Measurements from ENCODE around the gene CBARP. TPM values are rescaled to one million over a fixed set of nuclear protein-coding genes. Genes with fewer than 3 reads are reported as not detected.

Gene CBARP
- total and polyA plus RNA-seq, 9 of the 15 experiments (the other 6 are each of a cell fraction or from before 2014, with no cell fraction given), result 0.03 to 8.9 (median 1.2) TPM; not detected in 1

- Histone ChIP-seq H3K9me1 (ENCODE audit: control insufficient read depth, insufficient read depth, low read length) (no peaks in the 10 kb centered on the region), H3K4me1 (replicated peaks in 1 of 2; ENCODE audit: control insufficient read depth in 2 of 2, insufficient read depth in 2 of 2, low read length in 2 of 2) (peaks cover 11 to 81% of the 10 kb centered on the region in 2 experiments; a peak in 3 of 5 replicates), H3K27ac (ENCODE audit: extremely low read depth, low read depth, low read length) (no peak overlapping the region), H3K4me2 (ENCODE audit: insufficient read depth, low read length) (no peak overlapping the region), H4K20me1 (replicated peaks; ENCODE audit: control insufficient read depth, insufficient read depth, low read length) (peaks cover 16% of the 10 kb centered on the region), H3K9ac (ENCODE audit: insufficient read depth in 1 of 2, low read depth in 2 of 2, low read length in 2 of 2) (0 out of 4 replicates have a peak overlapping the region, but pooled peaks of 1 of the 2 experiments have one; percentile 11), H3K9me3 (replicated peaks; ENCODE audit: control insufficient read depth, insufficient read depth, low read depth, low read length) (no peaks in the 10 kb centered on the region), H3K4me3 (no peak overlapping the region), H3K79me2 (ENCODE audit: control insufficient read depth, insufficient read depth, low read length) (peaks cover 21% of the 10 kb centered on the region), H2AFZ (ENCODE audit: low read depth, low read length) (no peak overlapping the region), H3K36me3 (ENCODE audit: control insufficient read depth, insufficient read depth, low read length) (peaks cover 44% of the 10 kb centered on the region; the same call in 2 of the 3 replicates), H3K27me3 (ENCODE audit: control insufficient read depth in 2 of 2, insufficient read depth in 2 of 2, low read length in 2 of 2) (peaks cover 4 to 5% of the 10 kb centered on the region in 2 experiments; a peak in 3 of 5 replicates)
- ChIA-PET CTCF (ENCODE audit: low intra/inter-chr PET ratio) (interaction anchor here (0.6 to 1.5 kb wide), 2 partner anchors 92 to 96 kb away, joined by 5 to 7 read pairs; no protein-coding TSS in a partner anchor), POLR2A (interaction anchor here (0.6 to 2.4 kb wide), 4 partner anchors 11 to 374 kb away, joined by 3 to 21 read pairs (median 3); partner anchors contain the start of gene CIRBP)
- intact Hi-C loops (cut with micrococcal nuclease) (loop anchor here (1.0 to 10.0 kb wide), 2 partner anchors 92 to 165 kb away; no protein-coding TSS in a partner anchor), in situ Hi-C loops (cut with MboI) (loop anchor here (5.0 kb wide), 1 partner anchor 102 kb away; the partner anchor contains the start of gene NDUFS7)
- 34% methylated on average over 9 of the region's 10 CpGs for WGBS (ENCODE audit: insufficient coverage, low coverage, missing lambda C conversion rate)
- no TSS peak for BruUV-seq (replicated peaks)
- DNase-seq (ENCODE audit: extremely low read depth in 1 of 4, low spot score in 3 of 4), result peak; percentile 65 to 92 (median 74)
- ATAC-seq, result peak; percentile 59
- peak; percentile 94 for FAIRE-seq
- TF ChIP-seq RB1 (IDR thresholded peaks at IDR 0.05; ENCODE audit: low read depth), result peak; percentile 62; the same call in 1 of the 2 replicates
- TF ChIP-seq SP1 (CRISPR knock-in tag; IDR thresholded peaks at IDR 0.05), result peak; percentile 77
- TF ChIP-seq RCOR1 (IDR thresholded peaks at IDR 0.05; ENCODE audit: borderline replicate concordance in 1 of 2, low read depth in 2 of 2, low read length in 2 of 2), result peak in 1 of 2 experiments; percentile 82; a peak in 2 of 4 replicates
- 0 out of 2 replicates have a peak, but pooled peaks have one; percentile 28 for TF ChIP-seq ELF1 (tag; IDR thresholded peaks at IDR 0.05)
- TF ChIP-seq CGGBP1 (CRISPR knock-in tag; IDR thresholded peaks at IDR 0.05), result no peak
- peak; percentile 72 for TF ChIP-seq ZBTB33 (CRISPR knock-in tag; IDR thresholded peaks at IDR 0.05)
- TF ChIP-seq NRF1 (conservative IDR thresholded peaks at IDR 0.05 in 1 of 2, IDR thresholded peaks at IDR 0.05 in 1 of 2), result peak in 1 of 2 experiments; percentile 12; a peak in 1 of 4 replicates
- 0 out of 2 replicates have a peak, but pooled peaks have one; percentile 27 for TF ChIP-seq HOMEZ (CRISPR knock-in tag; IDR thresholded peaks at IDR 0.05)
- TF ChIP-seq PBX2 (CRISPR knock-in tag; IDR thresholded peaks at IDR 0.05; ENCODE audit: low read depth), result no peak
- TF ChIP-seq PBX2 (tag; conservative IDR thresholded peaks at IDR 0.05; ENCODE audit: low read depth), result 0 out of 2 replicates have a peak, but pooled peaks have one; percentile 12
- TF ChIP-seq PHB2 (IDR thresholded peaks at IDR 0.05; ENCODE audit: low read depth), result no peak
- no peak; the same call in 1 of the 2 replicates for TF ChIP-seq GABPB2 (CRISPR knock-in tag; conservative IDR thresholded peaks at IDR 0.05)
- TF ChIP-seq POU5F1 (IDR thresholded peaks at IDR 0.05; ENCODE audit: borderline replicate concordance, low read depth, low read length, partially characterized antibody), result peak; percentile 9
Observed at GRCh38 chr19:1279782-1280341, 42.1 kb upstream of the CBARP start.

Measured in K562 (cell line).